Activated T-helper 1 cell treated with anti-CD3 and anti-CD28 coated beads, Interleukin-12 subunit alpha, Interleukin-12 subunit beta, Interleukin-2, Interleukin-4 antibody, amounts not matched to agents 30 ng/mL and 10 ng/mL and 1 ng/mL, durations not matched to agents 14 hours and 24 hours and 36 hours (primary cell): Measurements from ENCODE around the gene DDX31. TPM values are rescaled to one million over a fixed set of nuclear protein-coding genes. Genes with fewer than 3 reads are reported as not detected.

ENCODE experiments used
- DNase-seq: peaks from one replicate; pipeline ENCODE4 v3.0.0; 2021; ENCODE audit warnings: low spot score
- H3K27ac Mint-ChIP-seq: one replicate; pipeline ENCODE4 v1.8.0; 2021; ENCODE audit warnings: mild to moderate bottlenecking, mixed read lengths
- H3K27me3 Mint-ChIP-seq: one replicate; pipeline ENCODE4 v1.8.0; 2022; ENCODE audit warnings: mild to moderate bottlenecking, moderate library complexity, mixed read lengths; ENCODE audit not compliant: insufficient read depth
- H3K36me3 Mint-ChIP-seq: one replicate; pipeline ENCODE4 v1.8.0; 2021; ENCODE audit warnings: low read depth, mixed read lengths
- H3K4me1 Mint-ChIP-seq: one replicate; pipeline ENCODE4 v1.8.0; 2021; ENCODE audit warnings: low read depth, mixed read lengths
- H3K4me3 Mint-ChIP-seq: one replicate; pipeline ENCODE4 v1.8.0; 2021; ENCODE audit warnings: mild to moderate bottlenecking, moderate library complexity, mixed read lengths
- H3K9me3 Mint-ChIP-seq: one replicate; pipeline ENCODE4 v1.8.0; 2021; ENCODE audit warnings: mixed read lengths
- intact Hi-C: fragments of 100-400 bp; cut with micrococcal nuclease; formaldehyde crosslinking; loops from one replicate; pipeline ENCODE4 v1.15.1; 2024
- total RNA-seq: library from RNA; stranded (reverse); gene quantifications from 2 replicates; pipeline ENCODE4 v1.2.3, GENCODE V29; 2022

Gene DDX31
- total RNA-seq, 1 donor from 2014 or later = 34.1 TPM

GRCh38 chr9:132554755-132555154, 115.0 kb downstream of the DDX31 start:
- H3K4me3 Mint-ChIP-seq = no peak overlapping the region
- no peaks in the 10 kb centered on the region for H3K4me1 Mint-ChIP-seq
- peaks cover 5% of the 10 kb centered on the region for H3K27me3 Mint-ChIP-seq
- H3K27ac Mint-ChIP-seq = no peak overlapping the region
- H3K9me3 Mint-ChIP-seq = no peaks in the 10 kb centered on the region
- no peak for DNase-seq
- intact Hi-C loops = no loop called here
- no peaks in the 10 kb centered on the region for H3K36me3 Mint-ChIP-seq

- H3K27ac Mint-ChIP-seq = no peak overlapping the region
- intact Hi-C loops = no loop called here
- no peaks in the 10 kb centered on the region for H3K9me3 Mint-ChIP-seq
Observed at GRCh38 chr9:132552041-132552440, 117.7 kb downstream of the DDX31 start.

GRCh38 chr9:132551556-132551955, 118.2 kb downstream of the DDX31 start:
- Mint-ChIP-seq H3K27ac (no peak overlapping the region), H3K36me3 (no peaks in the 10 kb centered on the region), H3K4me3 (no peak overlapping the region), H3K4me1 (no peaks in the 10 kb centered on the region), H3K9me3 (no peaks in the 10 kb centered on the region), H3K27me3 (peaks cover 6% of the 10 kb centered on the region)
- no peak for DNase-seq
- intact Hi-C loops = no loop called here

More at GRCh38 chr9:132552041-132552440, 117.7 kb downstream of the DDX31 start:
- Mint-ChIP-seq H3K27me3 (peaks cover 6% of the 10 kb centered on the region), H3K4me1 (no peaks in the 10 kb centered on the region), H3K36me3 (no peaks in the 10 kb centered on the region), H3K4me3 (no peak overlapping the region)
- DNase-seq = no peak

- Mint-ChIP-seq H3K9me3 (no peaks in the 10 kb centered on the region), H3K27ac (no peak overlapping the region), H3K27me3 (peaks cover 10% of the 10 kb centered on the region), H3K4me3 (no peak overlapping the region), H3K4me1 (no peaks in the 10 kb centered on the region), H3K36me3 (no peaks in the 10 kb centered on the region)
- no peak for DNase-seq
- intact Hi-C loops = no loop called here
Observed at GRCh38 chr9:132548751-132549640, 120.8 kb downstream of the DDX31 start.

- no peak overlapping the region for H3K27ac Mint-ChIP-seq
- H3K27me3 Mint-ChIP-seq = peaks cover 10% of the 10 kb centered on the region
- no peak overlapping the region for H3K4me3 Mint-ChIP-seq
- H3K9me3 Mint-ChIP-seq = no peaks in the 10 kb centered on the region
- H3K4me1 Mint-ChIP-seq = no peaks in the 10 kb centered on the region
- H3K36me3 Mint-ChIP-seq = no peaks in the 10 kb centered on the region
- DNase-seq = no peak
- intact Hi-C loops = no loop called here
Observed at GRCh38 chr9:132547976-132548730, 121.6 kb downstream of the DDX31 start.

- Mint-ChIP-seq H3K4me3 (no peak overlapping the region), H3K27me3 (peaks cover 10% of the 10 kb centered on the region), H3K27ac (no peak overlapping the region), H3K36me3 (no peaks in the 10 kb centered on the region), H3K4me1 (no peaks in the 10 kb centered on the region), H3K9me3 (no peaks in the 10 kb centered on the region)
- intact Hi-C loops = no loop called here
- no peak for DNase-seq
Observed at GRCh38 chr9:132547436-132547835, 122.3 kb downstream of the DDX31 start.

- Mint-ChIP-seq H3K27me3 (peaks cover 10% of the 10 kb centered on the region), H3K36me3 (no peaks in the 10 kb centered on the region), H3K9me3 (no peaks in the 10 kb centered on the region), H3K27ac (no peak overlapping the region), H3K4me1 (no peaks in the 10 kb centered on the region), H3K4me3 (no peak overlapping the region)
- no peak for DNase-seq
- intact Hi-C loops = no loop called here
Observed at GRCh38 chr9:132547052-132547431, 122.7 kb downstream of the DDX31 start.

GRCh38 chr9:132546148-132547051, 123.4 kb downstream of the DDX31 start:
- no peaks in the 10 kb centered on the region for H3K9me3 Mint-ChIP-seq
- H3K27ac Mint-ChIP-seq = no peak overlapping the region
- no peak for DNase-seq
- intact Hi-C loops = no loop called here
- peaks cover 10% of the 10 kb centered on the region for H3K27me3 Mint-ChIP-seq
- no peaks in the 10 kb centered on the region for H3K4me1 Mint-ChIP-seq
- no peaks in the 10 kb centered on the region for H3K36me3 Mint-ChIP-seq
- H3K4me3 Mint-ChIP-seq = no peak overlapping the region

GRCh38 chr9:132545578-132545977, 124.2 kb downstream of the DDX31 start:
- H3K27me3 Mint-ChIP-seq = peaks cover 10% of the 10 kb centered on the region
- H3K27ac Mint-ChIP-seq = no peak overlapping the region
- DNase-seq = no peak
- no peak overlapping the region for H3K4me3 Mint-ChIP-seq
- no peaks in the 10 kb centered on the region for H3K9me3 Mint-ChIP-seq
- no peaks in the 10 kb centered on the region for H3K4me1 Mint-ChIP-seq
- intact Hi-C loops = no loop called here
- no peaks in the 10 kb centered on the region for H3K36me3 Mint-ChIP-seq

GRCh38 chr9:132543960-132544359, 125.8 kb downstream of the DDX31 start:
- Mint-ChIP-seq H3K4me1 (no peaks in the 10 kb centered on the region), H3K36me3 (no peaks in the 10 kb centered on the region), H3K27ac (no peak overlapping the region), H3K9me3 (no peaks in the 10 kb centered on the region), H3K27me3 (peaks cover 10% of the 10 kb centered on the region), H3K4me3 (no peak overlapping the region)
- no peak for DNase-seq
- intact Hi-C loops = no loop called here

- no peak overlapping the region for H3K4me3 Mint-ChIP-seq
- H3K27ac Mint-ChIP-seq = no peak overlapping the region
- intact Hi-C loops = no loop called here
- no peaks in the 10 kb centered on the region for H3K36me3 Mint-ChIP-seq
- peaks cover 8% of the 10 kb centered on the region for H3K27me3 Mint-ChIP-seq
- H3K9me3 Mint-ChIP-seq = no peaks in the 10 kb centered on the region
- no peak for DNase-seq
- H3K4me1 Mint-ChIP-seq = no peaks in the 10 kb centered on the region
Observed at GRCh38 chr9:132543251-132543650, 126.5 kb downstream of the DDX31 start.
